OCI-LY7 (cell line): ENCODE results near the gene NGF.

Experiments used
- CTCF ChIP-seq: fragments of 200-600 bp; sonication (generic); conservative IDR thresholded peaks from 2 replicates; pipeline ENCODE4 v1.5.1; 2014; ENCODE audit warnings: mild to moderate bottlenecking, antibody characterized with exemption, low read length, moderate library complexity, mixed read lengths
- EZH2phosphoT487 ChIP-seq: fragments of 200-600 bp; sonication (generic); IDR thresholded peaks from 2 replicates; pipeline ENCODE4 v1.6.1; 2018; ENCODE audit warnings: low read depth, borderline replicate concordance, mild to moderate bottlenecking, mixed run types, antibody characterized with exemption, low read length, moderate library complexity, mixed read lengths

DNA sequence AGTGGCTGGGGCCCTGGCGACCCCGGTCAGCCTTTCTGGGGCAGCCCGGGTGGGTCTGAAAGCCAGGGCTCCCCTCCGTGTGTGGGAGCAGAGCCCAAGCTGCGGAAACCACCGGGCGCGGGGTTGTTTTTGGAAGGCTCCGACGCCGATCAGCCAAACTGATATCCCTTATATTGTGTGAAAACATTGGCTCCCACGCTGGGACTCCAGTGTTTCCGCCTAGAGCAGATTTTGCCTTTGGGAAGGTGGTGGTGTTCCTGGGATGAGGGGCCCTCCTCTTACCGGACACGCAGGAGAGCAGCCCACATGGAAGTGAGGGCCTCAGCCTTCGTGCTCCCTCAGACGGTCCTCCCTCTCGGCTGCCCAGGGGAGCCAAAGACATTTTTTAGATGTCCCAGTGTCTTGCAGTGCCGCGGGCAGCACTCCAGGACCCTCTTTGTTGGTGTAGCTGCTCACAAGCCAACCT lies 54.3 kb downstream of the NGF start:
- TF ChIP-seq CTCF (no peak), EZH2phosphoT487 (no peak)
